GM18498 (cell line): ENCODE data around the gene LRRN1.

Experiments used
- ATAC-seq: cut with Tn5 transposase; IDR thresholded peaks from one replicate; pipeline ENCODE4 v1.9.1; 2021; ENCODE audit warnings: mild to moderate bottlenecking, moderate library complexity; ENCODE audit not compliant: unreplicated experiment

The LRRN1 gene

GRCh38 chr3:3893590-3893989, 94.4 kb downstream of the LRRN1 start:
- ATAC-seq: no peak
